WTC11 (cell line): Measurements from ENCODE around the gene ROPN1L. TPM values are rescaled to one million over a fixed set of nuclear protein-coding genes. Genes with fewer than 3 reads are reported as not detected.

Source experiments
- ATAC-seq: fragments of 200-7000 bp; cut with Tn5 transposase; 2 replicates; pipeline ENCODE4 v1.10.0; 2021; ENCODE audit warnings: mild to moderate bottlenecking, moderate library complexity
- CTCF ChIA-PET: fragments of 300-600 bp; sonication (Branson Sonifier 250); formaldehyde crosslinking; loops from one replicate; lab custom pipeline; 2021; ENCODE audit warnings: antibody characterized with exemption; lab: Charles Lee
- POLR2A ChIA-PET: fragments of 350-600 bp; sonication (Branson Sonifier 250); formaldehyde crosslinking; loops from one replicate; lab custom pipeline; 2021; ENCODE audit warnings: antibody characterized with exemption; lab: Charles Lee
- DNase-seq: peaks from one replicate; pipeline ENCODE4 v3.0.0; 2021; ENCODE audit warnings: low spot score
- H3K27ac Mint-ChIP-seq: 2 replicates; pipeline ENCODE4 v1.8.0; 2021; ENCODE audit warnings: mixed read lengths
- H3K27me3 Mint-ChIP-seq: 2 replicates; pipeline ENCODE4 v1.8.0; 2021; ENCODE audit warnings: low read depth, mild to moderate bottlenecking, moderate library complexity, mixed read lengths
- H3K36me3 Mint-ChIP-seq: 2 replicates; pipeline ENCODE4 v1.8.0; 2021; ENCODE audit warnings: mixed read lengths
- H3K4me1 Mint-ChIP-seq: 2 replicates; pipeline ENCODE4 v1.8.0; 2022; ENCODE audit warnings: mixed read lengths
- H3K4me3 Mint-ChIP-seq: 2 replicates; pipeline ENCODE4 v1.8.0; 2021; ENCODE audit warnings: mild to moderate bottlenecking, moderate library complexity, mixed read lengths
- H3K9me3 Mint-ChIP-seq: 2 replicates; pipeline ENCODE4 v1.8.0; 2021; ENCODE audit warnings: mixed read lengths
- AR ChIP-seq: fragments of 250-450 bp; sonication (Bioruptor Pico); IDR thresholded peaks from 2 replicates; pipeline ENCODE4 v1.9.0; 2021; ENCODE audit warnings: mild to moderate bottlenecking
- ARID4B ChIP-seq: sonication (generic); formaldehyde crosslinking; IDR thresholded peaks from 2 replicates; pipeline ENCODE4 v1.8.0; 2023; ENCODE audit warnings: missing genetic modification reagents, mild to moderate bottlenecking, borderline replicate concordance
- HMGXB4 ChIP-seq: sonication (generic); formaldehyde crosslinking; IDR thresholded peaks from 2 replicates; pipeline ENCODE4 v1.8.1; 2023; ENCODE audit warnings: mild to moderate bottlenecking, moderate library complexity, missing genetic modification reagents
- KAT7 ChIP-seq: sonication (generic); formaldehyde crosslinking; IDR thresholded peaks from 2 replicates; pipeline ENCODE4 v1.8.1; 2023; ENCODE audit warnings: missing genetic modification reagents, mild to moderate bottlenecking, borderline replicate concordance
- MXD4 ChIP-seq: fragments of 250-450 bp; sonication (Bioruptor Pico); IDR thresholded peaks from 2 replicates; pipeline ENCODE4 v1.8.0; 2021; ENCODE audit warnings: mild to moderate bottlenecking, moderate library complexity, borderline replicate concordance
- TP53 ChIP-seq: sonication (generic); formaldehyde crosslinking; IDR thresholded peaks from 2 replicates; pipeline ENCODE4 v1.8.1; 2023; ENCODE audit warnings: mild to moderate bottlenecking, missing genetic modification reagents
- USF2 ChIP-seq: sonication (generic); formaldehyde crosslinking; IDR thresholded peaks from 2 replicates; pipeline ENCODE4 v1.8.1; 2023; ENCODE audit warnings: mild to moderate bottlenecking, missing genetic modification reagents, moderate library complexity
- ZNF138 ChIP-seq: sonication (generic); formaldehyde crosslinking; conservative IDR thresholded peaks from 2 replicates; pipeline ENCODE4 v1.8.1; 2022; ENCODE audit warnings: mild to moderate bottlenecking, moderate library complexity, missing genetic modification reagents
- ZSCAN18 ChIP-seq: fragments of 250-450 bp; sonication (Bioruptor Pico); IDR thresholded peaks from 2 replicates; pipeline ENCODE4 v2.1.2; 2022; ENCODE audit warnings: mild to moderate bottlenecking, moderate library complexity
- total RNA-seq: library from RNA; stranded (reverse); gene quantifications from 3 replicates; pipeline ENCODE4 v1.2.3, GENCODE V29; 2021

ROPN1L gene
- total RNA-seq, 1 experiment from 2014 or later: not detected

- no peak for ATAC-seq
- Mint-ChIP-seq H3K27me3 (peaks cover 21% of the 10 kb centered on the region), H3K9me3 (no peaks in the 10 kb centered on the region), H3K36me3 (no peaks in the 10 kb centered on the region), H3K4me3 (no peak overlapping the region), H3K4me1 (peaks cover 20% of the 10 kb centered on the region), H3K27ac (no peak overlapping the region)
- CTCF ChIA-PET: interaction anchor here (1.6 to 2.3 kb wide), 2 partner anchors 181 kb away, joined by 8 to 10 read pairs; no protein-coding TSS in a partner anchor
- no peak for DNase-seq
- POLR2A ChIA-PET: no interaction called here
- TF ChIP-seq ARID4B: no peak
- no peak for TF ChIP-seq TP53 (CRISPR knock-in tag)
- TF ChIP-seq ZSCAN18 (CRISPR knock-in tag): no peak
- no peak for TF ChIP-seq MXD4 (CRISPR knock-in tag)
- no peak for TF ChIP-seq HMGXB4 (CRISPR knock-in tag)
- TF ChIP-seq USF2: no peak
Observed at GRCh38 chr5:10447041-10447440, 5.4 kb downstream of the ROPN1L start.

GRCh38 chr5:10448754-10449360 is 7.2 kb downstream of the ROPN1L start:
- no peak for DNase-seq
- Mint-ChIP-seq H3K4me1 (peaks cover 22% of the 10 kb centered on the region), H3K4me3 (no peak overlapping the region), H3K27ac (no peak overlapping the region), H3K36me3 (no peaks in the 10 kb centered on the region), H3K9me3 (no peaks in the 10 kb centered on the region), H3K27me3 (peaks cover 4% of the 10 kb centered on the region)
- TF ChIP-seq ZNF138 (CRISPR knock-in tag) (no peak), AR (CRISPR knock-in tag) (no peak), KAT7 (no peak)
- ChIA-PET CTCF (interaction anchor here (2.3 kb wide), 1 partner anchor 179 kb away, joined by 10 read pairs; no protein-coding TSS in a partner anchor), POLR2A (no interaction called here)
- no peak for ATAC-seq
